ENCODE results near the gene ELOF1.

The ELOF1 gene

GRCh38 chr19:11597202-11598102 lies 38.4 kb upstream of the ELOF1 start, which contains the start of gene ZNF627:
TSS of gene ZNF627 (plus strand) at chr19:11597483. CDS start at chr19:11597628, 145 bp downstream.
- peak within 1 kb of the TSS; percentile 97 for H2AFZ ChIP-seq
- H3K4me2 ChIP-seq (ENCODE audit: low read length) = peak within 1 kb of the TSS; percentile 96
- H3K4me1 ChIP-seq = no peaks in the 10 kb centered on the region
- H3K79me2 ChIP-seq = peaks cover 29% of the 10 kb centered on the region
- peak; percentile 11 for TF ChIP-seq CTCF (IDR thresholded peaks at IDR 0.05)
- peak within 1 kb of the TSS; percentile 86 for H3K9ac ChIP-seq
- no peaks in the 10 kb centered on the region for H3K36me3 ChIP-seq (ENCODE audit: control insufficient read depth, insufficient read depth, low read length)
- peak within 1 kb of the TSS; percentile 100 for H3K4me3 ChIP-seq (ENCODE audit: low read depth, low read length)
- H3K27ac ChIP-seq = peak within 1 kb of the TSS; percentile 84
- no peaks in the 10 kb centered on the region for H3K9me3 ChIP-seq (ENCODE audit: control insufficient read depth, low read length)
- no peaks in the 10 kb centered on the region for H3K27me3 ChIP-seq (ENCODE audit: control insufficient read depth, insufficient read depth, low read length)

- Histone ChIP-seq H3K36me3 (ENCODE audit: control insufficient read depth, insufficient read depth, low read length) (no peaks in the 10 kb centered on the region), H2AFZ (no peak overlapping the region), H3K4me1 (no peaks in the 10 kb centered on the region), H3K9ac (no peak overlapping the region), H3K27me3 (ENCODE audit: control insufficient read depth, insufficient read depth, low read length) (no peaks in the 10 kb centered on the region), H3K9me3 (ENCODE audit: control insufficient read depth, low read length) (no peaks in the 10 kb centered on the region), H3K4me3 (ENCODE audit: low read depth, low read length) (no peak overlapping the region), H3K79me2 (peaks cover 26% of the 10 kb centered on the region), H3K4me2 (ENCODE audit: low read length) (no peak overlapping the region), H3K27ac (no peak overlapping the region)
- TF ChIP-seq CTCF (IDR thresholded peaks at IDR 0.05) = no peak
Observed at GRCh38 chr19:11596156-11596555, 37.1 kb upstream of the ELOF1 start.

- H2AFZ ChIP-seq = no peak overlapping the region
- no peaks in the 10 kb centered on the region for H3K36me3 ChIP-seq (ENCODE audit: control insufficient read depth, insufficient read depth, low read length)
- no peaks in the 10 kb centered on the region for H3K9me3 ChIP-seq (ENCODE audit: control insufficient read depth, low read length)
- peaks cover 11% of the 10 kb centered on the region for H3K79me2 ChIP-seq
- no peaks in the 10 kb centered on the region for H3K4me1 ChIP-seq
- no peaks in the 10 kb centered on the region for H3K27me3 ChIP-seq (ENCODE audit: control insufficient read depth, insufficient read depth, low read length)
- no peak overlapping the region for H3K9ac ChIP-seq
- no peak for TF ChIP-seq CTCF (IDR thresholded peaks at IDR 0.05)
- H3K4me2 ChIP-seq (ENCODE audit: low read length) = no peak overlapping the region
- H3K27ac ChIP-seq = no peak overlapping the region
- no peak overlapping the region for H3K4me3 ChIP-seq (ENCODE audit: low read depth, low read length)
Observed at GRCh38 chr19:11594084-11594483, 35.1 kb upstream of the ELOF1 start.

- Histone ChIP-seq H3K9ac (no peak overlapping the region), H3K4me3 (ENCODE audit: low read depth, low read length) (no peak overlapping the region), H2AFZ (peak overlapping the region; percentile 72), H3K27ac (no peak overlapping the region), H3K36me3 (ENCODE audit: control insufficient read depth, insufficient read depth, low read length) (no peaks in the 10 kb centered on the region), H3K9me3 (ENCODE audit: control insufficient read depth, low read length) (no peaks in the 10 kb centered on the region), H3K4me2 (ENCODE audit: low read length) (no peak overlapping the region), H3K27me3 (ENCODE audit: control insufficient read depth, insufficient read depth, low read length) (no peaks in the 10 kb centered on the region), H3K79me2 (no peaks in the 10 kb centered on the region), H3K4me1 (no peaks in the 10 kb centered on the region)
- no peak for TF ChIP-seq CTCF (IDR thresholded peaks at IDR 0.05)
Observed at GRCh38 chr19:11587975-11588631, 29.1 kb upstream of the ELOF1 start.
